Ishikawa (cell line): ENCODE results near the gene GALT.

Experiments used
- CEBPB ChIP-seq: IDR thresholded peaks from 2 replicates; pipeline ENCODE4 v1.6.1; 2012
- CREB1 ChIP-seq: IDR thresholded peaks from 2 replicates; pipeline ENCODE4 v1.6.1; 2012; ENCODE audit warnings: low read depth
- EGR1 ChIP-seq: IDR thresholded peaks from 2 replicates; pipeline ENCODE4 v1.6.1; 2012
- EP300 ChIP-seq: IDR thresholded peaks from 2 replicates; pipeline ENCODE4 v1.6.1; 2012; ENCODE audit warnings: borderline replicate concordance
- FOXM1 ChIP-seq: IDR thresholded peaks from 2 replicates; pipeline ENCODE4 v1.6.1; 2012; ENCODE audit warnings: low read depth, borderline replicate concordance
- NFIC ChIP-seq: IDR thresholded peaks from 2 replicates; pipeline ENCODE4 v1.6.1; 2012
- RAD21 ChIP-seq: IDR thresholded peaks from 2 replicates; pipeline ENCODE4 v1.6.1; 2012; ENCODE audit warnings: low read depth
- REST ChIP-seq: IDR thresholded peaks from 2 replicates; pipeline ENCODE4 v1.6.1; 2012; ENCODE audit warnings: low read depth, mild to moderate bottlenecking
- TAF1 ChIP-seq: IDR thresholded peaks from 2 replicates; pipeline ENCODE4 v1.6.1; 2012; ENCODE audit warnings: low read depth, mild to moderate bottlenecking
- ZBTB7A ChIP-seq: IDR thresholded peaks from 2 replicates; pipeline ENCODE4 v1.6.1; 2012; ENCODE audit warnings: low read depth
- TF ChIP-seq, protein P1 (sequence below): IDR thresholded peaks from 2 replicates; pipeline ENCODE4 v1.6.1; 2012

DNA sequence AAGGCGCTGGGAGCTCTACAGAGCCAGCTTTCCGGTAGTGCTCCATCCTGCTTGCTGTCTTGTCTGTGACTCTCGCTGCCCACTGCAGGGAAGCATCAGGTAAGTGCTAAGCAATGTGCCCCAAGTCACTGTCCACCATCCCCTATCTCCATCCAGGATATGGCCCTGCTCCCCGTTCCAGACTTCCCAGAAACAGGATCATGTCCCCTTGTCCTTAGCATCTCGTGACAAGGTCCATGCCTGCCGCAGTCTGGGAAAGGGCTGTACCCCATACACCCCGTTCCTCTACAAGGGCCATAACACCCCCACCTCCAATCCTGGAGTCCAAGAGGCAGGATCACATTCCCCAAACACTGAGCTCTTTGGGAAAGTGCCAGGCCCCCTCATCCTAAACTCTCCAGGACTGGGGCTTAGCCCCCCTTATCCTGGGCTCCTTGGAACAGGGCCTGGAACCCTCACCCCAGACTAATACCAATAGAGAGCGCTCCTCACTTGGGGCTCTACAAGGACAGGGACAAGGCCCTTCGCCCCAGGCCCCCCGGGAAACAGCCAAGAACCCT lies 35.1 kb upstream of the GALT start:
- TF ChIP-seq EGR1: no peak
- TF ChIP-seq ZBTB7A: no peak
- TF ChIP-seq FOXM1: no peak
- no peak for TF ChIP-seq EP300
- TF ChIP-seq RAD21: no peak
- no peak for TF ChIP-seq REST
- TF ChIP-seq TAF1: no peak
- TF ChIP-seq, protein P1, sequence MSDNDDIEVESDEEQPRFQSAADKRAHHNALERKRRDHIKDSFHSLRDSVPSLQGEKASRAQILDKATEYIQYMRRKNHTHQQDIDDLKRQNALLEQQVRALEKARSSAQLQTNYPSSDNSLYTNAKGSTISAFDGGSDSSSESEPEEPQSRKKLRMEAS: no peak
- TF ChIP-seq CEBPB: no peak
- no peak for TF ChIP-seq CREB1
- no peak for TF ChIP-seq NFIC
